ENCODE measurements around the gene MTCH2.
"Not testable (repeated sequence)": the region's sequence is repeated elsewhere in the genome, so short reads cannot be mapped to it uniquely, and the experiment has no call there.

Gene MTCH2

DNA sequence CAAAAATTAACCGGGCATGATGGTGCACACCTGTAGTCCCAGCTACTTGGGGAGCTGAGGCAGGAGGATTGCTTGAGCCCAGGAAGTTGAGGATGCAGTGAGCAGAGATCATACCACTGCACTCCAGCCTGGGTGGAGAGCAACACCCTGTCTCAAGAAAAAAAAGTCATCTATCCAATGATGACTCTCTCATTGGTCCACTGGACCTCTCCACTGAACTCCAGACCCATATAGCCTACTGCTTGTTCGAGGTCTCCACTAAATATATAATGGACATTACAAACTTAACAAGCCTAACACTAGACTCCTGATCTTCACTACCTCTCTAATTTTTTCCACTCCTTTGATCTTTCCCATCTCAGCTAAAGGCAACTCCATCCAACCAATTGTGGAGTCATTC is 33.5 kb upstream of the MTCH2 start:
- TF ChIP-seq, protein P1, sequence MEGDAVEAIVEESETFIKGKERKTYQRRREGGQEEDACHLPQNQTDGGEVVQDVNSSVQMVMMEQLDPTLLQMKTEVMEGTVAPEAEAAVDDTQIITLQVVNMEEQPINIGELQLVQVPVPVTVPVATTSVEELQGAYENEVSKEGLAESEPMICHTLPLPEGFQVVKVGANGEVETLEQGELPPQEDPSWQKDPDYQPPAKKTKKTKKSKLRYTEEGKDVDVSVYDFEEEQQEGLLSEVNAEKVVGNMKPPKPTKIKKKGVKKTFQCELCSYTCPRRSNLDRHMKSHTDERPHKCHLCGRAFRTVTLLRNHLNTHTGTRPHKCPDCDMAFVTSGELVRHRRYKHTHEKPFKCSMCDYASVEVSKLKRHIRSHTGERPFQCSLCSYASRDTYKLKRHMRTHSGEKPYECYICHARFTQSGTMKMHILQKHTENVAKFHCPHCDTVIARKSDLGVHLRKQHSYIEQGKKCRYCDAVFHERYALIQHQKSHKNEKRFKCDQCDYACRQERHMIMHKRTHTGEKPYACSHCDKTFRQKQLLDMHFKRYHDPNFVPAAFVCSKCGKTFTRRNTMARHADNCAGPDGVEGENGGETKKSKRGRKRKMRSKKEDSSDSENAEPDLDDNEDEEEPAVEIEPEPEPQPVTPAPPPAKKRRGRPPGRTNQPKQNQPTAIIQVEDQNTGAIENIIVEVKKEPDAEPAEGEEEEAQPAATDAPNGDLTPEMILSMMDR (IDR thresholded peaks at IDR 0.05; ENCODE audit: low read depth, low read length): no peak
- H3K4me3 ChIP-seq (ENCODE audit: low read depth, low read length): no peak overlapping the region
- no peak for DNase-seq (ENCODE audit: low read depth, low spot score)
- in situ Hi-C loops (cut with HindIII; ENCODE audit: low sequenced_read_pairs): no loop called here

DNA sequence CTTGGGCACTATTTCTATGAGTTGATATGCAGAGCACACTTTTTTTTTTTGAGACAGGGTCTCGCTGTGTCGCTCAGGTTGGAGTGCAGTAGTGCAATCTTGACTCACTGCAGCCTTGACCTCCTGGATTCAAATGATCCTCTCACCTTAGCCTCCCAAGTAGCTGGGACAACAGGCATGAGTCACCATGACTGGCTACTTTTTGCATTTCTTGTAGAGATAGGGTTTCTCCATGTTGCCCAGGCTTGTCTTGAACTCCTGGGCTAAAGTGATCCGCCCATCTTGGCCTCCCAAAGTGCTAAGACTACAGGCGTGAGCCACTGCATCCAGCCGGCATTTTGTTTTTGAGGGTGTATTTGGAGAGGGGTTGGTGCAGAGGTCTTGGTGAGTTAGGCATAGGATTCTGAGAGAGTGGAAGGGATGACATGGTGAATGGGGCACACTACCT is 29.9 kb upstream of the MTCH2 start:
- TF ChIP-seq, protein P1 (IDR thresholded peaks at IDR 0.05; ENCODE audit: low read depth, low read length): no peak
- H3K4me3 ChIP-seq (ENCODE audit: low read depth, low read length): no peak overlapping the region
- in situ Hi-C loops (cut with HindIII; ENCODE audit: low sequenced_read_pairs): no loop called here
- no peak for DNase-seq (ENCODE audit: low read depth, low spot score)

DNA sequence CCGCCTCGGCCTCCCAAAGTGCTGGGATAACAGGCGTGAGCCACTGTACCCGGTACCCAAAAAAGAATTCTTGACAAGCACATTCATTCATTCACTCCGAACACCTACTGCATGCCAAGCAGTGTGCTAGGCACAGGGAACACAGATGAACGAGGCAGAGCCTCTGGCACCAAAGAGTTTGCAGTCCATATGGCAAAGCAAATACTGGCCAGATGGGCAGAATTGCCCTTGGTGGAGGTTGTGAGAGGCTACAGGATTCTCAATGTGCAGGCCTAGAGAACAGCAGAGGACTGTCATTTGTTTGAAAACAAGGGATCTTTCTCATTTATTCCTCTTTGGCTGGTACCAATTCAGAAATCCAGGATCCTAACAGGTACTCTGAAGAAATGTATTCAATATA is 27.5 kb upstream of the MTCH2 start:
- TF ChIP-seq, protein P1 (IDR thresholded peaks at IDR 0.05; ENCODE audit: low read depth, low read length): no peak

DNA sequence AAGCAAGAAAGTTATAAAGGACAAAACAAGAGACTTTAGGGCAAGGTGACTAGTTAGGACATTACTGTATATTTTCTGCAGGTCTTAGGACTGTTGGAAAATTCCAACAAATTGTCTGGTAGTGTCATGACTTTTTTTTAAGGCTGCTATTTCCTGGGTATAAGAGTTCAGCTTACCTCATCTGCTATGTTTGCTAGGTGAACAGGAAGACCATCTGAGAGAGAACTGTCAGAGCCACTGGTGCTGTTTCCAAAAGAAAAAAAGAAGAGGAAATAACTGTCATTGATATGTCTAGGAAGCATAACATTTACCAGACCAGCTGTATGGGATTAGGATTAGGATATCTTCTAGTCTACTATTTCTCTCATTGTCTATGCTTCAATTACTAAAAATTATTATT is 26.3 kb upstream of the MTCH2 start:
- TF ChIP-seq, protein P1 (IDR thresholded peaks at IDR 0.05; ENCODE audit: low read depth, low read length): no peak
- in situ Hi-C loops (cut with HindIII; ENCODE audit: low sequenced_read_pairs): no loop called here
- H3K4me3 ChIP-seq (ENCODE audit: low read depth, low read length): no peak overlapping the region
- DNase-seq (ENCODE audit: low read depth, low spot score): no peak

More for the DNA sequence above, 27.5 kb upstream of the MTCH2 start:
- no peak overlapping the region for H3K4me3 ChIP-seq (ENCODE audit: low read depth, low read length)
- in situ Hi-C loops (cut with HindIII; ENCODE audit: low sequenced_read_pairs): no loop called here
- DNase-seq (ENCODE audit: low read depth, low spot score): no peak

DNA sequence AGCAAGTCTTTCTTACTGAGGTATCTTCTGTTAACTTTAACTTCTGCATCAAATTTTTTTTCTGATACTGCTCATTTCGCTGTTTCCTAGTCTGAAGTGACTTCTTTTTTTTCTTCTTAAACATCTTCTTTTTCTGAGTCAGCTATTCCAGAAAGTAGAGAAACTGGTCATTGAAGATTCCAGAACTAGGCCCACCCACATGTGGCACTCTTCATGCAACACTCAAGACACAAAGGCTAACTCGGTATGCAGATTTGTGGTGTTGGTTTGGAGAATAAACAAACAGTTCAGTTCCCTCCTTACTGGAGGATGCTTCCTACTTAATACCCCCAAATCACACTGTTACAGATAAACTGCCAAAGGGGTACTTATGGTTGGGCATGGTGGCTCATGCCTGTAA is 25.2 kb upstream of the MTCH2 start:
- no peak overlapping the region for H3K4me3 ChIP-seq (ENCODE audit: low read depth, low read length)
- TF ChIP-seq, protein P1 (IDR thresholded peaks at IDR 0.05; ENCODE audit: low read depth, low read length): no peak
- in situ Hi-C loops (cut with HindIII; ENCODE audit: low sequenced_read_pairs): no loop called here
- no peak for DNase-seq (ENCODE audit: low read depth, low spot score)

DNA sequence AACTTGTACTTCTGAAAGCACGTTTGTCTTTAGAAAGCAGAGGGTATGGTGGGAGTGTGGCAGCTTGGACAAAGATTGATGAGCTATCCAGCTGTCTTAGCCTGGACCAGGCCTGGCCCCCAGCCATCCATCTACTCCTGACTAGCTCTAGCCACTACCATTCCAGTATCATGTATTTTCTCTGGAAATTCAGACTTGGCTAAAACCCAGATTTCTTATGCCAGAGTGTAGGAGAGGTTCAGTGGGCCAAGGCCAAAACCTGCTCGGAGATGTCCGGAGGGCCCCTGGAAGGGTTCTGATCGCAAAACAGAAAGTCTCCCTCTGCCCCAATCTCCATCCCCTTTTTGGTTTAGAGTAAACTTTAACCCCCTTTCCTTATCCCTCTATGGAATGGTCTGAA is 24.8 kb upstream of the MTCH2 start:
- H3K4me3 ChIP-seq (ENCODE audit: low read depth, low read length): no peak overlapping the region
- no peak for DNase-seq (ENCODE audit: low read depth, low spot score)
- TF ChIP-seq, protein P1 (IDR thresholded peaks at IDR 0.05; ENCODE audit: low read depth, low read length): no peak
- in situ Hi-C loops (cut with HindIII; ENCODE audit: low sequenced_read_pairs): no loop called here

DNA sequence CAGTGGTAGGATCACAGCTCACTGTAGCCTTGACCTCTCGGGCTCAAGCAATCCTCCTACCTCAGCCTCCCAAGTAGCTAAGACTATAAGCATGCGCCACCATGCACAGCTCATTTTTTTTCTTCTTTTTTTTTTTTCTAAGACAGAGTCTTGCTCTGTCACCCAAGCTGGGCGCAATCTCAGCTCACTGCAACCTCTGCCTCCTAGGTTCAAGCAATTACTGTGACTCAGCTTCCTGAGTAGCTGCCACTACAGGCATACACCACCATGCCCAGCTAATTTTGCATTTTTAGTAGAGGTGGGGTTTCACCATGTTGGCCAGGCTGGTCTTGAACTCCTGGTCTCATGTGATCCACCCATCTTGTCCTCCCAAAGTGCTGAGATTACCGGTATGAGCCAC is 22.6 kb upstream of the MTCH2 start:
- DNase-seq (ENCODE audit: low read depth, low spot score); in situ Hi-C loops (cut with HindIII; ENCODE audit: low sequenced_read_pairs); H3K4me3 ChIP-seq (ENCODE audit: low read depth, low read length): not testable (repeated sequence)
